ENCODE data around the gene LRRC25.
"Not testable (repeated sequence)": the region's sequence is repeated elsewhere in the genome, so short reads cannot be mapped to it uniquely, and the experiment has no call there.

The LRRC25 gene

GRCh38 chr19:18424122-18424889 is 26.9 kb upstream of the LRRC25 start:
- no peak for DNase-seq

GRCh38 chr19:18423258-18424020 is 26.0 kb upstream of the LRRC25 start:
- DNase-seq: no peak

- DNase-seq: no peak
Measured at GRCh38 chr19:18422530-18423191, 25.2 kb upstream of the LRRC25 start.

- DNase-seq: no peak
Measured at GRCh38 chr19:18421371-18421959, 24.0 kb upstream of the LRRC25 start.

- DNase-seq: no peak
Measured at GRCh38 chr19:18420930-18421329, 23.5 kb upstream of the LRRC25 start.

- DNase-seq: no peak
Measured at GRCh38 chr19:18419699-18420460, 22.5 kb upstream of the LRRC25 start.

- DNase-seq: peak; percentile 42 to 63 (median 58)
Measured at GRCh38 chr19:18419195-18419698, 21.8 kb upstream of the LRRC25 start, which contains the start of gene SSBP4. Gene SSBP4 (plus strand): TSS chr19:18419398. CDS start chr19:18419649, 251 bp downstream.

GRCh38 chr19:18418483-18419194 is 21.2 kb upstream of the LRRC25 start:
- no peak for DNase-seq

- DNase-seq: no peak
Measured at GRCh38 chr19:18418029-18418482, 20.6 kb upstream of the LRRC25 start.

GRCh38 chr19:18417250-18418028 is 20.0 kb upstream of the LRRC25 start:
- DNase-seq: no peak

GRCh38 chr19:18416778-18417249 is 19.4 kb upstream of the LRRC25 start:
- no peak for DNase-seq

GRCh38 chr19:18415178-18415867 is 17.9 kb upstream of the LRRC25 start:
- no peak for DNase-seq

GRCh38 chr19:18414504-18415177 is 17.2 kb upstream of the LRRC25 start:
- no peak for DNase-seq

- DNase-seq: no peak
Measured at GRCh38 chr19:18412610-18413239, 15.3 kb upstream of the LRRC25 start.

GRCh38 chr19:18408053-18408476 is 10.6 kb upstream of the LRRC25 start:
- no peak for DNase-seq

- no peak for DNase-seq
Measured at GRCh38 chr19:18406749-18407148, 9.3 kb upstream of the LRRC25 start.

GRCh38 chr19:18405754-18406153 is 8.3 kb upstream of the LRRC25 start:
- not testable (repeated sequence) for DNase-seq

GRCh38 chr19:18402455-18403248 is 5.2 kb upstream of the LRRC25 start:
- DNase-seq: not testable (repeated sequence)
